Effector CD8-positive, alpha-beta T cell (primary cell): ENCODE measurements around the gene SYT1.
"Not testable (repeated sequence)": the region's sequence is repeated elsewhere in the genome, so short reads cannot be mapped to it uniquely, and the experiment has no call there.

Experiments used
- DNase-seq: peaks from one replicate; lab custom pipeline; 2025; lab: John Stamatoyannopoulos, UW

Gene SYT1

DNA sequence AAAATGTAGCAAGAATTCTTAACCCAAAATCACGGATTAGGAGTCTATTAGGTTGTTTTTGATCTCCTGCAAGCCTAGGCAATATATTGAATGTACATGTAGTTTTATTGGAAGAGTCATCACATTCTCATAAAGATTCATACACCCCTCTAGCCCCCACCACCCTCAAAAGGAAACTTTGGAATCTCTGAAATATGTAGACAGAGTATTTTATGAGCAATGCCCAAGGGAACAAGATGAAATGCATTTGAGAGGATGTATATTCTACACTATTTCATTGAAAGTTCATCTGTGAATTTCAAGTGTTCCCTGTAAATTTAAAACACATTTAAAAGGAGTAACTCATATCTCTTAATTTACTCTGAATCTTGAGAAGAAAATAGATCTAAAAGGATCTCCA is 103.7 kb downstream of the SYT1 start:
- DNase-seq = no peak

- DNase-seq = no peak
Measured at GRCh38 chr12:78970041-78970440, 105.5 kb downstream of the SYT1 start.

DNA sequence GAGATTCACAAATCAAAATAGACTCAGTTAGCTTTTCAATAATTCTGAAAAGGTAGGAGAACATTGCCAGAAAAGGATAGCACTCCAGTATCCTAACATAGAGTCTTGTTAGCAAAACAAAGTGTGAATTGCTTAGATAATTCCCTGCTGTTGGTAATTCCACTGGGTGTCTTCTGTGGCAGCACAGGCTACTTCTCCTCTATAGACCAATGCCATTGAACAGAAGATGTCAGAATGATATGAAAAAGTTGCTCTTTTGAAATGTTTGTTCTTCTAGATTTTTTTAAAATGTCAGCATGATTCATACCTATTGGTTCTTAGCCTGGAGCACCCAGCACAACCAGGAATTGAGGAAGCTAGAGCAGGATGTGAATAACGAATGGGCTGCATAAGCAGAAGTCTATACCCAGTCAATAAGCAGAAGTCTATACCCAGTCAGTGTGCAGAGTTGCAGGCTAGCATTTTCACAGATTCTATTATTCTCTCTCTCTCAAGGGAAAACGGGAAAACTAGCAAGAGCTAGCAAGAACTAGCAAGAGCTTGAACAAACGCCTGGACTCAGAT is 112.8 kb downstream of the SYT1 start:
- no peak for DNase-seq

GRCh38 chr12:78994168-78994791 is 129.7 kb downstream of the SYT1 start:
- DNase-seq = no peak

- DNase-seq = no peak
Measured at GRCh38 chr12:79000501-79000900, 135.9 kb downstream of the SYT1 start.

DNA sequence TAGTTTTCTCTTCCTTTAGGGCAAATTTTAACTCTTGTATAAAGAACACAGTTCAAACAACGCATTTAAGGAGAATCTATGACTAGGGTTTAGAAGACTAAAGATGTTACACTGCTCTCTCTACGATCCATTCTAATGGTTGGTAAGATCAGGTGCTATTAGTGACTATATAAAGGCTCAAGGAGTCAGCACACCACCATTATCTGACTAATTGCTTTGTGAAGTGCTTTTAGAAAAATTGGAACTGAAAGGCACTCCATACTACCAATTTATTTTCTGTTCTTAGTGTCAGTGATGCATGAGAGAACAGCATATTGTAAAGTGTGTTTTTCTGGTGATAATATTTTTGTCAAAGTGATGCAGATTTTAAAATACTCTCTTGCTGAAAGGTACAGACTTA is 136.8 kb downstream of the SYT1 start:
- DNase-seq = no peak

GRCh38 chr12:79006306-79006705 is 141.7 kb downstream of the SYT1 start:
- no peak for DNase-seq

DNA sequence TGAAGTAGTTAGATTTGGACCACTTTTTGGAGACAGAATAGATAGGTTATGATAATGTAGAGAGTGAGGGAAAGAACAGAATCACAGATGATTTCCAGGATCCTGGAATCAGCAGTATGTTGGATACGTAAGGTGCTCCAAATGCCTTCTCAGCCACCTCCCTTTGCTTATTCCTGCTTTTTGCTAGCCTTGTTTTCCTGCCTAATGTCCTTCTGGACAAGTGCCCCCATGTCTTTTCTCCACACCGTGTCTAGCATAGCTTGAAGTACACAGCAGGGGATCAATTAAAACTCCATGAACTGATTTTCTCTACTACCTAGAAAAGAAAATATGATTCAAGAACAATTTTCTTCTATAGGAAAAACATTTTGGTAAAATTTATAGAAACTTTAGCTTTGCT is 144.0 kb downstream of the SYT1 start:
- no peak for DNase-seq

DNA sequence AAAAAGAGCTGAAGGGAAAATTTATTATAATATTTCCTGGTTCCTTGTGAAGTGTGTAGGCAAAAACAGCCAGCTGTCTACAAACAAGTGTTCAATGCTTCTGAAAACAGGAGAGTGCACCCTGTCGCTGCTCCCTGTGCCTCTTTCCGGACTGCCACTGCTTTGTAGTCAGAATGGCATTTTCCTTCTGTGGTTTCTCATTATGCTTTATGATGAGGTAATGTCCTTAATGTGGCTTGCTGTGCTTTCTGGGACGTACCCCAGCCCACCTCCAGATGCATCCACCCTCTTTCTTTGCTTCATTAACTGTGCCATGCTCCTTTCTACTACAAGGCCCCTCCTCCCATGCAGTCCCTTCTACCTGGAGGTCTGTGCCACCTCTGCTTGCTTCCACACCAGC is 148.1 kb downstream of the SYT1 start:
- DNase-seq = no peak

GRCh38 chr12:79016181-79016580 is 151.6 kb downstream of the SYT1 start:
- DNase-seq = no peak

- DNase-seq = no peak
Measured at GRCh38 chr12:79019672-79020071, 155.1 kb downstream of the SYT1 start.

- DNase-seq = no peak
Measured at GRCh38 chr12:79020106-79020505, 155.5 kb downstream of the SYT1 start.

GRCh38 chr12:79021021-79021420 is 156.4 kb downstream of the SYT1 start:
- DNase-seq = no peak

DNA sequence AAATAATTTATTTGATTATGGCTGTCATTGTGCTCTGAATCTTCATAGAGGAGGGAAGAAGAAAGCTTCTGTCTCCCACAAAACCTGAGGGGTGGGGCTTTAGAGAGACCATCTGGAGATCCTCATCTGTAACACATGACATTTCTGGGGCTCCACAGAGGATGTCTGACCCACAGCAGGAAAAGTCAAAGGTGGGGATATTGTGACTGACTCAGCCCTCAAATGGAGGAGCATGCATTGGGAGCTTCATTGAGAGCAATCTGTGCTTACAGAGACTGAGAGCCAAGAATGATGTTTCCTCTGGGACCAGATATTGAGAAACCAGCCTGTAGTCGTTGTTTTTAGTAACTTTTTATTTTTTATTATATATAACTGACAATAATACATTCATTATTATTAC is 158.7 kb downstream of the SYT1 start:
- no peak for DNase-seq

DNA sequence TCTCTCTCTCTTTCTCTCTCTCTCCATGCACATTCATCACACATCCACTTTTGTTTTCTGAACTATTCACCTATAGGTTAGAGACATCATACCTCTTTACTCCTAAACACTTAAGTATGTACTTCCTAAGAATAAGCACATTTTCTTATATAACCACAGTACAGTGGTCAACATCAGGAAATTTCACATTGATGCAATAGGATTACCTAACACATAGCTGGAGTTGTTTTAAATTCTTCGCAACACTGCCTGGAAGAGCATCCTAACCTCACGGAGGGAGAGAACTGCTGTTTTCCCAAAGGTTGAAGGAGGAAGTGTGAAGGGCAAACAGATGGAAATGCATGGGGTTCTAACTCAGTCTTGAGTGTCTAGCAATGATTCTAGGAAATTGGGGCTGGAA is 159.2 kb downstream of the SYT1 start:
- DNase-seq = no peak

- no peak for DNase-seq
Measured at GRCh38 chr12:79033788-79034187, 169.2 kb downstream of the SYT1 start.

GRCh38 chr12:79044748-79045147 is 180.2 kb downstream of the SYT1 start:
- DNase-seq = not testable (repeated sequence)

DNA sequence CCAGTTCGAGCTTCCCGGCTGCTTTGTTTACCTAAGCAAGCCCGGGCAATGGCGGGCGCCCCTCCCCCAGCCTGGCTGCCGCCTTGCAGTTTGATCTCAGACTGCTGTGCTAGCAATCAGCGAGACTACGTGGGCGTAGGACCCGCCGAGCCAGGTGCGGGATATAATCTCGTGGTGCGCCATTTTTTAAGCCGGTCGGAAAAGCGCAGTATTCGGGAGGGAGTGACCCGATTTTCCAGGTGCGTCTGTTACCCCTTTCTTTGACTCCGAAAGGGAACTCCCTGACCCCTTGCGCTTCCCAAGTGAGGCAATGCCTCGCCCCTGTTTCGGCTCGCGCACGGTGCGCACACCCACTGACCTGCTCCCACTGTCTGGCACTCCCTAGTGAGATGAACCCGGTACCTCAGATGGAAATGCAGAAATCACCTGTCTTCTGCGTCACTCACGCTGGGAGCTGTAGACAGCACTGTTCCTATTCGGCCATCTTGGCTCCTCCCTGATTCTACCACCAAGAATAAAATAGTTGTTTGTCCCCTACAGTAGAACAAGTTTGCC is 180.7 kb downstream of the SYT1 start:
- not testable (repeated sequence) for DNase-seq

- DNase-seq = no peak
Measured at GRCh38 chr12:79046021-79046420, 181.4 kb downstream of the SYT1 start.

DNA sequence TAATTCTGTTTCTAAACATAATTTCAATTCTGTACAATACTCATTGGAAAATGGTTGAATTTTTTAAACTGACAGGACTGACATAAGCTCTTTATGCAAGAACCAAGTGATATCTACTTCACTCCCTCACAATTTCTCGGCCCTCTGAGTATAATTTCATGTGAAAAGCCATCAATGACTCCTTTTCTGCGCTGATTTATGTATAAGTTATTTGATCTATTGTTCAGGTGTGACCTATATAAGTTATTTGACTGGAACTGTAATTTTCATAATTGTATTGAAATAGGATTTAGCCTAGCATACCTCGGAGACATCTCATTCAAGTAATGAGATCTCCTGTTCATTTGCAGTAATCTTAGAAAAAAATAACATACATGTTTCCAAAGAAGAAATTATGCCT is 184.4 kb downstream of the SYT1 start:
- DNase-seq = no peak

GRCh38 chr12:79053394-79053793 is 188.8 kb downstream of the SYT1 start:
- no peak for DNase-seq

DNA sequence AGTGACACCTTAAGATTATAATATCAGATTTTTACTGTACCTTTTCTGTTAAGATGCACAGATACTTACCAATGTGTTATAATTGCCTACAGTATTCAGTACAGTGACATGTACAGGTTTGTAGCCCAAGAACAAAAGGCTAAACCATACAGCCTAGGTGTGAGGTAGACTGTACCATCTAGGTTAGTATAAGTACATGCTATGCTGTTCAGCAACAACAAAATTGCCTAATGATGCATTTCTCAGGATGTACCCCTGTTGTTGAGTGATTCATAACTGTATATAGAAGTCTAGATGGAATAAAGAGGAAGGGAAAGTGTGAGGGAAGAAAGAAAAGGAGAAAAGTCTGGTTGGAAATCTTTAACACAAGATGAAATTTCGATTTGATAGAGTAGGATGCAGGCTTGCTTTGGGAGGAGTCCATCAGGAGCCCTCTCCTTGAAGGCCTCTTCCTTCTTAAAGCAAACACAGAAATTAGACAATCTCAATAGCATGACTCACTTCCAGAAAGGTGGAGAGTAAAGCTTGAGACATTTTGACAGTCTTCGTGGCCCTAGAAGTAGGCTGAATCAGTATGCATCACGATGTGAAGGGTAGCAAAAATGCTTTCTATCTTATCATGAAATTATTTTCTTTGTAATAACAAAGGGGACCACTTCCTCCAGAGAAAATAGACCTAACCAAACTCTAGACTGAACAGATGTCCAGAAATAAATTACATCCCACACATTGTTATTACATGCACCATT is 191.5 kb downstream of the SYT1 start:
- no peak for DNase-seq

DNA sequence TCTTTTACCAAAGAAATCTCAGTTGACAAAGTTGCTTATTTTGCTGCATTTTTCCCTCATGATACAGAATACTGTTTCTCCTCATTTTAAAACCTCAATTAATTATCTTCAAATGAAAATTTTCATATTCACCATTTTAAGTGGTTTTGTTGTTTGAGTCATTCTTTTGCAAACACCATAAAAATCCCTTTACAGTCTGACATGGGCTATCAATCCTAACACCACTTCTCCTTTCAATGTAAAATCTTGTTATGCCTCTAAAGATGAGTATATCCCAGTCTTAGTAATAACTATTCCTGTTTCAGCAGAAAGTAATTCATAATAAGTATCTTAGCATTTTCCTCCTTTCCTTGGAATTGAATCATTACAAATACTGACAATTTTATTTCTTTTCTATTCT is 192.2 kb downstream of the SYT1 start:
- no peak for DNase-seq
